Smooth muscle cell of the brain vasculature (primary cell): ENCODE measurements around the gene PET100.
"Not testable (repeated sequence)": the region's sequence is repeated elsewhere in the genome, so short reads cannot be mapped to it uniquely, and the experiment has no call there.

Experiments
- DNase-seq: peaks from one replicate; pipeline ENCODE4 v3.0.0-alpha.2; 2012; ENCODE audit warnings: low read depth, low spot score

The PET100 gene

GRCh38 chr19:7633698-7634097 is 4.1 kb downstream of the PET100 start, which contains the start of gene PCP2:
Gene PCP2, minus strand, starts transcription at chr19:7633719. Its CDS starts 262 bp downstream, at chr19:7633457.
- DNase-seq: no peak

- no peak for DNase-seq
Observed at GRCh38 chr19:7635670-7636069, 6.1 kb downstream of the PET100 start.

GRCh38 chr19:7636317-7636690 is 6.7 kb downstream of the PET100 start:
- no peak for DNase-seq

- DNase-seq: no peak
Observed at GRCh38 chr19:7636691-7637373, 7.2 kb downstream of the PET100 start, which contains the start of gene STXBP2. Gene STXBP2, plus strand, starts transcription at chr19:7637110. Its CDS starts 40 bp downstream, at chr19:7637150.

GRCh38 chr19:7637374-7638256 is 8.0 kb downstream of the PET100 start:
- no peak for DNase-seq

DNA sequence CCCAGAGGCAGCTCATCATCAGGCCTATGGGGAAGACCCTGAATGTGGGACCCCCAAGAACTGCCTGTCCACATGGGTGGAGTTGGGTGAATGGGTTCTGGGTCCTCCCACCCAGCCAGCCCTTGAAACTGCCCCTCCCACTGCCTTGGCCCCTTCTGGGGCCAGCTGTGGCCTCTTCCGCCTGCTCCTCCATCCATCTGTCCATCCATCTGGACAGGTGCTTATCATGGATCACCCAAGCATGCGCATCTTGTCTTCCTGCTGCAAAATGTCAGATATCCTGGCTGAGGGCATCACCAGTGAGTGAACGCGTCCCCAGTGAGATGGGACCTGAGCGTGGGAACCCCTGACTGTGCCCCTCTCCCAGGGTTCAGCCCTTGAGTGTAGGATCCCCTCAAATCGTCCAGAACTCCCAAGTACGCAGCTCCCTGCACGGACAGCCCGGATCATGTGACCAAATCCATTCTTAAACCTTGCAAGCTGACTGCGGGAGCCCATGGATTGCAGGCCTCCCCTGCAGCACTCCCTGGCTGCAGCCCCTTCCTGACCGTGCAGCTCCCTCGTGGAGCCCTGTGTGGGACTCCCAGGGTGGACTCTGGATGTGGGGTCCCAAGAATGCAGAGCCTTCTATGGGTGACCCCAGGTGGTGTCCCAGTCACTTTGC is 9.3 kb downstream of the PET100 start:
- no peak for DNase-seq

- DNase-seq: no peak
Observed at GRCh38 chr19:7639863-7640348, 10.3 kb downstream of the PET100 start.

- no peak for DNase-seq
Observed at GRCh38 chr19:7640803-7641202, 11.2 kb downstream of the PET100 start.

- no peak for DNase-seq
Observed at GRCh38 chr19:7641290-7642276, 12.0 kb downstream of the PET100 start.

- no peak for DNase-seq
Observed at GRCh38 chr19:7642295-7643030, 12.9 kb downstream of the PET100 start.

- DNase-seq: no peak
Observed at GRCh38 chr19:7643031-7643415, 13.4 kb downstream of the PET100 start.

- not testable (repeated sequence) for DNase-seq
Observed at GRCh38 chr19:7643629-7644549, 14.3 kb downstream of the PET100 start.

GRCh38 chr19:7644550-7644877 is 14.9 kb downstream of the PET100 start:
- no peak for DNase-seq

- no peak for DNase-seq
Observed at GRCh38 chr19:7645163-7645562, 15.6 kb downstream of the PET100 start.

GRCh38 chr19:7645656-7646425 is 16.2 kb downstream of the PET100 start:
- no peak for DNase-seq

DNA sequence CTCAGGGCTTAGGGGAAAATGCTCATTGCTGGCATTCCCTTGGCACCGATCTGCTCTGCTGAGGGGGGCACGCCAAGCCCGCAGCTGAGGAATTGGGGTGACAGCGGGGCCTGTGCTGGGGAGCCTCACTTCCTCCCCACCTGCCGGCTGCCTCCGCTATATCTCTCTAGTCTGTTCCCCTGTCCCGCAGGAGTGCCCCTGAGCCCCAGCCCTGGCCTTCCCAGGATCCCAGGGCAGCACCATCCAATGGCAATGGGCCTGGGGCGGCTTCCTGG is 16.8 kb downstream of the PET100 start:
- no peak for DNase-seq

DNA sequence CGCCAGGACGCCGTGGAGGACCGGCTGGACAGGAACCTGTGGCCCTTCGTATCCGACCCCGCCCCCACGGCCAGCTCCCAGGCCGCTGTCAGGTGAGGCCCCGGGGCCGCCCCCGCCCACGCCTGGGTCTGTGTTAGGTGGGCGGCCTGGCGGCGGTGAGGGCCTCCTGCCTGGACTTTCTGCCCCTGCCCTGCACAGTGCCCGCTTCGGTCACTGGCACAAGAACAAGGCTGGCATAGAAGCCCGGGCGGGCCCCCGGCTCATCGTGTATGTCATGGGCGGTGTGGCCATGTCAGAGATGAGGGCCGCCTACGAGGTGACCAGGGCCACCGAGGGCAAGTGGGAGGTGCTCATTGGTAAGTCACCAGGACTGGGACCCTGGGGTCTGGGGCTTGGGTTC is 17.6 kb downstream of the PET100 start:
- no peak for DNase-seq

DNA sequence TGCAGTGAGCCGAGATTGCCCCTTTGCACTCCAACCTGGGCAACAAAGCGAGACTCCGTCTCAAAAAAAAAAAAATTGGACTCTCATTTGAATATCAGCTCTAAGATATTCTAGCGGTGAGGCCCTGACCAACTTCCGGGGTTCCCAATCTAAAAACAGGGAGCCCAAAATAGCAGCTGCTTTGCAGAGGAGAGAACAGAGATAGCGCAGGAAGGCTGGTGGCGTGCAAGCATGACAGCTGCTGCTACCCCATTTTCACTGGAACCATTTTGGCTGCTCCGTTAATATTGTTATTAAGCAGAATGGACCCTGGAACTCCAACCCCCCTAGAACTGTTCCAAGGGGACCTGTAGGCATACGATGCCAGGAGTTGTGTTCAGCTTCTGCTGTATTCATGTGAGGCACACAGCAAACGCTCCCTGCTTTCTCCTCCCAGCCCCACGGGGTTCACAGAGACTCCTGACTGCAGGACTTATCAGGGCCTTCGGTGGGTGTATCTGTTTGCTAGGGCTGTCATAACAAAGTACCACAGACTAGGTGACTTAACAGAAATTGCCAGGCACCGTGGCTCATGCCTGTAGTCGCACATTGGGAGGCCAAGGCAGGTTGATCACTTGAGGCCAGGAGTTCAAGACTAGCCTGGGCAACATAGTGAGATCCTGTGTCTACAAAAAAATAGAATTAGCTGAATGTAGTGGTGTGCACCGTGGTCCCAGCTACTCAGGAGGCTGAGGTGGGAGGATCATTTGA is 18.8 kb downstream of the PET100 start:
- DNase-seq: no peak
